ENCODE results near the gene CDKN2B-AS1. TPM values are rescaled to one million over a fixed set of nuclear protein-coding genes. Genes with fewer than 3 reads are reported as not detected.

CDKN2B-AS1 gene
- total and polyA plus RNA-seq, 2 of the 13 experiments (the other 11 are each of a cell fraction or from before 2014, with no cell fraction given) = 0.64 to 2.3 TPM

DNA sequence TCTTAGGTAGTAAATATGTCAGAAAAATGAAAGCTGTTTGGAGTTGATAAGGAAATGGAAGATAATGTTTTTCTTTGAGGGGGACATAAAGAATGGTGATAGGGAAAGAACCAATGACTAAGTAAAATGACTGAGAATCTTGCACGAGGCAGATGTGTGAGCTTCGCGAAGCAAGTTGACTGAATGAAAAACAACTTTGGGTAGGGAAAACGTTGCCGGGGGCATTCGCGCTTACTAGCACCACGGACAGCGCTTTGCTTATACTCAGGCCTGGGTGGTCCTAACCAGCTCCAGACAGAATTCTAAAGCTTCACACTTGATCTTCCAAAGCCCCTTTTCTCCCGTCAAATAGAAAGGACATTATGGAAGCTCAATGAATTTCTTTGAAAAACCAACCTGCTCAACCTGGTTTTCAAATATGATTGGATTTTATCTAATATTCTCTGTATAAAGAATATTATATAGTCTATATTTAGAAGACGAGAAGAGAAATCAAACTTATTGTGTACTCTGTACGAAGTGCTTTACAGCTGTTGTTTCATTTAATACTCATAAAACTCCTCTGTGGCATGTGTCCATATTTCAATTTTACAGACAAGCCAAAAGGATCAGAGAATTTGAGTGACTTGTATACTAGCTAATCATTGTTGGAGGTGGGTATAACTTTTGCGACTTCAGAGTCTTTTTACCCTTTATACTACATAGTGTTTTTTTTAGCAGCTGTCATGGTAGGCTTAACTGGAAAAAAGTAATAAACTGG, 16.5 kb downstream of the CDKN2B-AS1 start (continued):
- TF ChIP-seq SYNCRIP (IDR thresholded peaks at IDR 0.05; ENCODE audit: insufficient read depth, low read depth, low read length) (no peak), KLF16 (CRISPR knock-in tag; IDR thresholded peaks at IDR 0.05) (0 out of 4 replicates have a peak, but pooled peaks of 1 of the 2 experiments have one; percentile 35), NFIB (CRISPR knock-in tag; IDR thresholded peaks at IDR 0.05; ENCODE audit: borderline replicate concordance) (no peak), HOXA5 (CRISPR knock-in tag; IDR thresholded peaks at IDR 0.05) (0 out of 2 replicates have a peak, but pooled peaks have one; percentile 38), ZMAT3 (CRISPR knock-in tag; conservative IDR thresholded peaks at IDR 0.05) (no peak), SMAD3 (CRISPR knock-in tag; IDR thresholded peaks at IDR 0.05) (0 out of 2 replicates have a peak, but pooled peaks have one; percentile 24), SP140L (CRISPR knock-in tag; IDR thresholded peaks at IDR 0.05; ENCODE audit: borderline replicate concordance) (no peak), ZNF230 (CRISPR knock-in tag; IDR thresholded peaks at IDR 0.05) (no peak), ELF3 (CRISPR knock-in tag; IDR thresholded peaks at IDR 0.05) (0 out of 2 replicates have a peak, but pooled peaks have one; percentile 27), MED1 (CRISPR knock-in tag; IDR thresholded peaks at IDR 0.05) (no peak), ZFY (CRISPR knock-in tag; IDR thresholded peaks at IDR 0.05) (no peak), ZNF382 (CRISPR knock-in tag; IDR thresholded peaks at IDR 0.05; ENCODE audit: borderline replicate concordance) (no peak)
- TF ChIP-seq, protein P1, sequence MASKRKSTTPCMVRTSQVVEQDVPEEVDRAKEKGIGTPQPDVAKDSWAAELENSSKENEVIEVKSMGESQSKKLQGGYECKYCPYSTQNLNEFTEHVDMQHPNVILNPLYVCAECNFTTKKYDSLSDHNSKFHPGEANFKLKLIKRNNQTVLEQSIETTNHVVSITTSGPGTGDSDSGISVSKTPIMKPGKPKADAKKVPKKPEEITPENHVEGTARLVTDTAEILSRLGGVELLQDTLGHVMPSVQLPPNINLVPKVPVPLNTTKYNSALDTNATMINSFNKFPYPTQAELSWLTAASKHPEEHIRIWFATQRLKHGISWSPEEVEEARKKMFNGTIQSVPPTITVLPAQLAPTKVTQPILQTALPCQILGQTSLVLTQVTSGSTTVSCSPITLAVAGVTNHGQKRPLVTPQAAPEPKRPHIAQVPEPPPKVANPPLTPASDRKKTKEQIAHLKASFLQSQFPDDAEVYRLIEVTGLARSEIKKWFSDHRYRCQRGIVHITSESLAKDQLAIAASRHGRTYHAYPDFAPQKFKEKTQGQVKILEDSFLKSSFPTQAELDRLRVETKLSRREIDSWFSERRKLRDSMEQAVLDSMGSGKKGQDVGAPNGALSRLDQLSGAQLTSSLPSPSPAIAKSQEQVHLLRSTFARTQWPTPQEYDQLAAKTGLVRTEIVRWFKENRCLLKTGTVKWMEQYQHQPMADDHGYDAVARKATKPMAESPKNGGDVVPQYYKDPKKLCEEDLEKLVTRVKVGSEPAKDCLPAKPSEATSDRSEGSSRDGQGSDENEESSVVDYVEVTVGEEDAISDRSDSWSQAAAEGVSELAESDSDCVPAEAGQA (IDR thresholded peaks at IDR 0.05; ENCODE audit: low read depth) = no peak
- TF ChIP-seq, protein P1 (CRISPR knock-in tag; IDR thresholded peaks at IDR 0.05; ENCODE audit: borderline replicate concordance) = no peak
- TF ChIP-seq, protein P2, sequence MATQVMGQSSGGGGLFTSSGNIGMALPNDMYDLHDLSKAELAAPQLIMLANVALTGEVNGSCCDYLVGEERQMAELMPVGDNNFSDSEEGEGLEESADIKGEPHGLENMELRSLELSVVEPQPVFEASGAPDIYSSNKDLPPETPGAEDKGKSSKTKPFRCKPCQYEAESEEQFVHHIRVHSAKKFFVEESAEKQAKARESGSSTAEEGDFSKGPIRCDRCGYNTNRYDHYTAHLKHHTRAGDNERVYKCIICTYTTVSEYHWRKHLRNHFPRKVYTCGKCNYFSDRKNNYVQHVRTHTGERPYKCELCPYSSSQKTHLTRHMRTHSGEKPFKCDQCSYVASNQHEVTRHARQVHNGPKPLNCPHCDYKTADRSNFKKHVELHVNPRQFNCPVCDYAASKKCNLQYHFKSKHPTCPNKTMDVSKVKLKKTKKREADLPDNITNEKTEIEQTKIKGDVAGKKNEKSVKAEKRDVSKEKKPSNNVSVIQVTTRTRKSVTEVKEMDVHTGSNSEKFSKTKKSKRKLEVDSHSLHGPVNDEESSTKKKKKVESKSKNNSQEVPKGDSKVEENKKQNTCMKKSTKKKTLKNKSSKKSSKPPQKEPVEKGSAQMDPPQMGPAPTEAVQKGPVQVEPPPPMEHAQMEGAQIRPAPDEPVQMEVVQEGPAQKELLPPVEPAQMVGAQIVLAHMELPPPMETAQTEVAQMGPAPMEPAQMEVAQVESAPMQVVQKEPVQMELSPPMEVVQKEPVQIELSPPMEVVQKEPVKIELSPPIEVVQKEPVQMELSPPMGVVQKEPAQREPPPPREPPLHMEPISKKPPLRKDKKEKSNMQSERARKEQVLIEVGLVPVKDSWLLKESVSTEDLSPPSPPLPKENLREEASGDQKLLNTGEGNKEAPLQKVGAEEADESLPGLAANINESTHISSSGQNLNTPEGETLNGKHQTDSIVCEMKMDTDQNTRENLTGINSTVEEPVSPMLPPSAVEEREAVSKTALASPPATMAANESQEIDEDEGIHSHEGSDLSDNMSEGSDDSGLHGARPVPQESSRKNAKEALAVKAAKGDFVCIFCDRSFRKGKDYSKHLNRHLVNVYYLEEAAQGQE (IDR thresholded peaks at IDR 0.05; ENCODE audit: borderline replicate concordance in 1 of 2, low read depth in 1 of 2, low read length in 2 of 2) = peak; percentile 84 to 99
- TF ChIP-seq, protein P3, sequence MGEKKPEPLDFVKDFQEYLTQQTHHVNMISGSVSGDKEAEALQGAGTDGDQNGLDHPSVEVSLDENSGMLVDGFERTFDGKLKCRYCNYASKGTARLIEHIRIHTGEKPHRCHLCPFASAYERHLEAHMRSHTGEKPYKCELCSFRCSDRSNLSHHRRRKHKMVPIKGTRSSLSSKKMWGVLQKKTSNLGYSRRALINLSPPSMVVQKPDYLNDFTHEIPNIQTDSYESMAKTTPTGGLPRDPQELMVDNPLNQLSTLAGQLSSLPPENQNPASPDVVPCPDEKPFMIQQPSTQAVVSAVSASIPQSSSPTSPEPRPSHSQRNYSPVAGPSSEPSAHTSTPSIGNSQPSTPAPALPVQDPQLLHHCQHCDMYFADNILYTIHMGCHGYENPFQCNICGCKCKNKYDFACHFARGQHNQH (CRISPR knock-in tag; IDR thresholded peaks at IDR 0.05) = no peak

All from HepG2 (cell line).